PFSK-1 (cell line): ENCODE measurements around the gene GRK5.

ENCODE experiments used
- FOXP2 ChIP-seq: optimal IDR thresholded peaks from 2 replicates; pipeline ENCODE3; 2011; ENCODE audit warnings: borderline replicate concordance, control low read depth, inconsistent platforms; ENCODE audit not compliant: insufficient read depth; ENCODE audit errors: extremely low read length, extremely low read depth
- POLR2AphosphoS5 ChIP-seq: IDR thresholded peaks from 2 replicates; pipeline ENCODE4 v1.6.1; 2012; ENCODE audit warnings: low read depth, mild to moderate bottlenecking, control low read depth, low read length, moderate library complexity
- SIN3A ChIP-seq: IDR thresholded peaks from 2 replicates; pipeline ENCODE4 v1.6.1; 2012; ENCODE audit warnings: mild to moderate bottlenecking, low read length, moderate library complexity, borderline replicate concordance; ENCODE audit not compliant: insufficient read depth
- TAF1 ChIP-seq: IDR thresholded peaks from 2 replicates; pipeline ENCODE4 v1.6.1; 2012; ENCODE audit warnings: low read length, control low read depth, borderline replicate concordance; ENCODE audit not compliant: insufficient read depth
- TF ChIP-seq, protein P1 (sequence below), 2 experiments: IDR thresholded peaks; 2 replicates each; pipeline versions ENCODE4 v1.6.1 to v1.8.0; 2011 to 2012; ENCODE audit warnings: low read depth in 2 of 2, low read length in 2 of 2, control low read depth in 1 of 2, inconsistent platforms in 1 of 2, mild to moderate bottlenecking in 1 of 2, moderate library complexity in 1 of 2; ENCODE audit not compliant: insufficient read depth in 1 of 2

The GRK5 gene

DNA sequence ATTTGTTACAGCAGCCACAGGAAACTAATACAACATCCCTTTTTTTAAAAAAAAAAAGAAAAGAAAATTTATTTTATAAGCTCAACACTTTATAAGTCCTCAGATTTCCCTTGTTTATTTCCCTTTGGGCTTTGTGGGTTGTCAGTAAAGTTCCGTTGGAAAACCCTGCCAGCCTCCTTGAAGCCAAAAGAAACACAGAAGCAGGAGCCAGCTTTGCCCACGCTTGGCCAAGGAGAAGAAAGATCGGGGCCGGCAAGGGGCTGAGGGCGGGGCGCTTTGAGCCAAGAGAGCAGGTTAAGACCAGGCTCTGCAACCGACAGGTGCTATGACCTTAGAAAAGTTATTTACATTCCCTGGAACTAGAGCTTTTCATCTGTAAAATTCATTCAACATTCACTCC is 262.5 kb downstream of the GRK5 start:
- TF ChIP-seq FOXP2, result no peak
- TF ChIP-seq, protein P1, sequence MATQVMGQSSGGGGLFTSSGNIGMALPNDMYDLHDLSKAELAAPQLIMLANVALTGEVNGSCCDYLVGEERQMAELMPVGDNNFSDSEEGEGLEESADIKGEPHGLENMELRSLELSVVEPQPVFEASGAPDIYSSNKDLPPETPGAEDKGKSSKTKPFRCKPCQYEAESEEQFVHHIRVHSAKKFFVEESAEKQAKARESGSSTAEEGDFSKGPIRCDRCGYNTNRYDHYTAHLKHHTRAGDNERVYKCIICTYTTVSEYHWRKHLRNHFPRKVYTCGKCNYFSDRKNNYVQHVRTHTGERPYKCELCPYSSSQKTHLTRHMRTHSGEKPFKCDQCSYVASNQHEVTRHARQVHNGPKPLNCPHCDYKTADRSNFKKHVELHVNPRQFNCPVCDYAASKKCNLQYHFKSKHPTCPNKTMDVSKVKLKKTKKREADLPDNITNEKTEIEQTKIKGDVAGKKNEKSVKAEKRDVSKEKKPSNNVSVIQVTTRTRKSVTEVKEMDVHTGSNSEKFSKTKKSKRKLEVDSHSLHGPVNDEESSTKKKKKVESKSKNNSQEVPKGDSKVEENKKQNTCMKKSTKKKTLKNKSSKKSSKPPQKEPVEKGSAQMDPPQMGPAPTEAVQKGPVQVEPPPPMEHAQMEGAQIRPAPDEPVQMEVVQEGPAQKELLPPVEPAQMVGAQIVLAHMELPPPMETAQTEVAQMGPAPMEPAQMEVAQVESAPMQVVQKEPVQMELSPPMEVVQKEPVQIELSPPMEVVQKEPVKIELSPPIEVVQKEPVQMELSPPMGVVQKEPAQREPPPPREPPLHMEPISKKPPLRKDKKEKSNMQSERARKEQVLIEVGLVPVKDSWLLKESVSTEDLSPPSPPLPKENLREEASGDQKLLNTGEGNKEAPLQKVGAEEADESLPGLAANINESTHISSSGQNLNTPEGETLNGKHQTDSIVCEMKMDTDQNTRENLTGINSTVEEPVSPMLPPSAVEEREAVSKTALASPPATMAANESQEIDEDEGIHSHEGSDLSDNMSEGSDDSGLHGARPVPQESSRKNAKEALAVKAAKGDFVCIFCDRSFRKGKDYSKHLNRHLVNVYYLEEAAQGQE (IDR thresholded peaks at IDR 0.05; ENCODE audit: insufficient read depth in 1 of 2, low read depth in 2 of 2, low read length in 2 of 2), result no peak
- TF ChIP-seq TAF1, result no peak

DNA sequence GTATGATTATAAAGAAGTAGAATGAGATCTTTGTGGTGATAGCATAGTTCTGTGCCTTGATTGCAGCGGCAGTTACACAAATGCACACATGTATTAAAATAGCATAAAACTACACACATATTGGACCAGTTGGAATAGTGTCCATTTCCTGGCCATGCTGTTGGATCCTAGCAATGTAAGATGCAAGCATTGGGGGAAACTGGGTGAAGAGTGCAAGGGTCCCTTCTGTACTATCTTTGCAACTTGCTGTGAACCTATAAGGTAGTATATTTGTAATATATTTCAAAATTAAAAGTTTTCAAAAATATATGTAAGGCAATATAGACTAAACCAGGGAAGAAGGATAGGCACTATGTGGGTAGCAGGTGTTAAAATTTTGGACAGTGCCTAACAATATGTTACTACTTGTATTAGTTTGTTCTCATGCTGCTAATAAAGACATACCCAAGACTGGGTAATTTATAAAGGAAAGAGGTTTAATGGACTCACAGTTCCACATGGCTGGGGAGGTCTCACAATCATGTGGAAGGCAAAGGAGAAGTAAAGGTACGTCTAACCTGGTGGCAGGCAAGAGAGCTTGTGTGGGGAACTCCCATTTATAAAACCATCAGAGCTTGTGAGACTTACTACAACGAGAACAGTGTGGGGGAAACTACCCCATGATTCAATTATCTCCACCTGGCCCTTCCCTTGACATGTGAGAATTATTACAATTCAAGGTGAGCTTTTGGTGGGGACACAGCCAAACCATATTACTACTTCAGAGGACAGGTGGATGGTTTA is 263.7 kb downstream of the GRK5 start:
- TF ChIP-seq SIN3A (no peak), TAF1 (no peak), POLR2AphosphoS5 (no peak), FOXP2 (no peak)
- TF ChIP-seq, protein P1 (IDR thresholded peaks at IDR 0.05; ENCODE audit: insufficient read depth in 1 of 2, low read depth in 2 of 2, low read length in 2 of 2), result no peak

DNA sequence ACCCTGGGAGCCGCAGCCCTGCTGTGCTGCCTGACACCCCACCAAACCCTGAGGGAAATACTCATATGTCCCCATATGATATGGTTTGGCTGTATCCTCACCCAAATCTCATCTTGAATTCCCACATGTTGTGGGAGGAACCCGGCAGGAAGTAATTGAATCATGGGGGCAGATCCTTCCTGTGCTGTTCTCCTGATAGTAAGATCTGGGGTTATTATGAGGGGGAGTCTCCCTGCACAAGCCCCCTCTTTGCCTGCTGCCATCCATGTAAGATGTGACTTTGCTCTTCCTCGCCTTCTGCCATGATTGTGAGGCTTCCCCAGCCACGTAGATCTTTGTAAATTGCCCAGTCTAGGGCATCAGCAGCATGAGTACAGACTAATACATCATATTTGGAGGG is 266.4 kb downstream of the GRK5 start:
- TF ChIP-seq SIN3A, result no peak
- no peak for TF ChIP-seq TAF1
- no peak for TF ChIP-seq FOXP2
- TF ChIP-seq POLR2AphosphoS5, result no peak

DNA sequence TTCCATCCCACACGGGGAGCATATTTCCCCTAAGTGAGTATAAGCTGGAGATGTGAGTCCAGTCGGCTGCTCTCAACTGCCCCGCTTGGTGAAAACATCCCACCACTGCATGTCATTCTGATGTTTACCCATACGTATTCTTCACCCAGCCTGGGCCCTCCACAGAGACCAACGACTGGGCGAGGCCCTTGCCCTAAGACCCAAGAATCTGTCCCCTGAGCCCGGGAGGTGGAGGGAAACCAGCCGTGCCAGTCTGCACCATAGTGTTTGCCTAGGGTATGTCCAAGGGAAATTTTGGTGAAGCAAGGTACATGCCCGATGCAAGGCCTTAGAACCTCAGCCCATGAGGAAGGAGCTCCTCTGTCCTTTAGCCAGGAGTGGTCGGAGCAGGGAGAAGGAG is 267.2 kb downstream of the GRK5 start:
- TF ChIP-seq TAF1 (no peak), SIN3A (no peak), FOXP2 (no peak), POLR2AphosphoS5 (no peak)
- TF ChIP-seq, protein P1 (IDR thresholded peaks at IDR 0.05; ENCODE audit: insufficient read depth in 1 of 2, low read depth in 2 of 2, low read length in 2 of 2), result no peak

DNA sequence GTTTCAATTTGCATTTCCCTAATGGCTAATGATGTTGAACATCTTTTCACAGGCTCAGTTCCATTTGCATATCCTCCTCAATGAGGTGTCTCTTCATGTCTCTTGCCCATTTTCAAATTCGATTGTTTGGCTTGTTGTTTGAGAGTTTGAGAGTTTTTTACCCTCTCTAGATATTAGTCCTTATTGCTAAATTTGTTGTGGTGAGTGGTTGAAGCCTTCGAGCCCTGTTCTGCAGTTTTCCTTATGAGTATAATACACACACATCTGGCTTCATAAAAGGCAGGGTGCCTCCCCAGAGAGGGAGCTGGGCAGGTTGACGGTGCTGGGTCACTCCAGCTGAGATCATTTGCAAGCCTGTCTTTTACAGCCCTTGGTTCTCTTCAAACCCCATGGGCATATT is 270.1 kb downstream of the GRK5 start:
- TF ChIP-seq POLR2AphosphoS5 (no peak), FOXP2 (no peak), TAF1 (no peak), SIN3A (no peak)
- TF ChIP-seq, protein P1 (IDR thresholded peaks at IDR 0.05; ENCODE audit: insufficient read depth in 1 of 2, low read depth in 2 of 2, low read length in 2 of 2), result no peak
